Mesendoderm (in vitro differentiated cells): ENCODE data around the gene ZBTB22.
"Not testable (repeated sequence)": the region's sequence is repeated elsewhere in the genome, so short reads cannot be mapped to it uniquely, and the experiment has no call there.

Experiments used
- DNase-seq: peaks from one replicate; pipeline ENCODE4 v3.0.0; 2013
- H2AK5ac ChIP-seq: 2 replicates; pipeline ENCODE4 v1.6.1; 2013; ENCODE audit warnings: low read length, inconsistent platforms
- H2BK120ac ChIP-seq: 2 replicates; pipeline ENCODE4 v1.6.1; 2013; ENCODE audit warnings: low read depth, mild to moderate bottlenecking, low read length, moderate library complexity, mixed read lengths
- H2BK15ac ChIP-seq: replicated peaks from 2 replicates; pipeline ENCODE4 v1.6.1; 2013; ENCODE audit warnings: low read depth, mild to moderate bottlenecking, moderate library complexity
- H2BK5ac ChIP-seq: 2 replicates; pipeline ENCODE4 v1.6.1; 2013; ENCODE audit warnings: low read length, inconsistent platforms
- H3K18ac ChIP-seq: 2 replicates; pipeline ENCODE4 v1.6.1; 2013; ENCODE audit warnings: mild to moderate bottlenecking, low read length, mixed read lengths
- H3K23ac ChIP-seq: one replicate; pipeline ENCODE4 v1.6.1; 2013; ENCODE audit warnings: low read length
- H3K27ac ChIP-seq: 2 replicates; pipeline ENCODE4 v1.5.1; 2013; ENCODE audit warnings: low read depth, mild to moderate bottlenecking, inconsistent platforms, low read length, moderate library complexity
- H3K27me3 ChIP-seq: 2 replicates; pipeline ENCODE4 v1.6.1; 2013; ENCODE audit warnings: low read length, control low read depth, mild to moderate bottlenecking, inconsistent platforms; ENCODE audit not compliant: insufficient read depth, poor library complexity
- H3K36me3 ChIP-seq: 2 replicates; pipeline ENCODE4 v1.6.1; 2013; ENCODE audit warnings: low read length, inconsistent platforms; ENCODE audit not compliant: control insufficient read depth, insufficient read depth
- H3K4ac ChIP-seq: one replicate; pipeline ENCODE4 v1.6.1; 2013; ENCODE audit warnings: low read depth, mild to moderate bottlenecking, low read length, moderate library complexity
- H3K4me1 ChIP-seq: 2 replicates; pipeline ENCODE4 v1.6.1; 2013; ENCODE audit warnings: low read depth, low read length, inconsistent platforms; ENCODE audit not compliant: control insufficient read depth
- H3K4me2 ChIP-seq: 2 replicates; pipeline ENCODE4 v1.6.1; 2013; ENCODE audit warnings: low read length
- H3K4me3 ChIP-seq: 2 replicates; pipeline ENCODE4 v1.5.1; 2013; ENCODE audit warnings: mild to moderate bottlenecking, low read length
- H3K56ac ChIP-seq: one replicate; pipeline ENCODE4 v1.6.1; 2013; ENCODE audit warnings: low read length
- H3K79me1 ChIP-seq: 2 replicates; pipeline ENCODE4 v1.6.1; 2013; ENCODE audit warnings: low read length, inconsistent platforms
- H3K79me2 ChIP-seq: 2 replicates; pipeline ENCODE4 v1.6.1; 2013; ENCODE audit warnings: mild to moderate bottlenecking, low read length; ENCODE audit not compliant: control insufficient read depth, insufficient read depth
- H3K9ac ChIP-seq: 2 replicates; pipeline ENCODE4 v1.6.1; 2013; ENCODE audit warnings: low read length, inconsistent platforms
- H4K5ac ChIP-seq: one replicate; pipeline ENCODE4 v1.6.1; 2013; ENCODE audit warnings: low read length
- H4K8ac ChIP-seq: one replicate; pipeline ENCODE4 v1.6.1; 2013; ENCODE audit warnings: low read depth, mild to moderate bottlenecking, control low read depth, low read length, moderate library complexity
- WGBS: extraction: QIAGEN DNeasy Blood & Tissue Kit; methylation state at CpG from one replicate; pipeline ENCODE4 v1.1.7; 2013; ENCODE audit warnings: low lambda C conversion rate, missing lambda C conversion rate; ENCODE audit not compliant: insufficient coverage; ENCODE audit errors: extremely low coverage; 5-methylcytosine and 5-hydroxymethylcytosine counted together

Gene ZBTB22

DNA sequence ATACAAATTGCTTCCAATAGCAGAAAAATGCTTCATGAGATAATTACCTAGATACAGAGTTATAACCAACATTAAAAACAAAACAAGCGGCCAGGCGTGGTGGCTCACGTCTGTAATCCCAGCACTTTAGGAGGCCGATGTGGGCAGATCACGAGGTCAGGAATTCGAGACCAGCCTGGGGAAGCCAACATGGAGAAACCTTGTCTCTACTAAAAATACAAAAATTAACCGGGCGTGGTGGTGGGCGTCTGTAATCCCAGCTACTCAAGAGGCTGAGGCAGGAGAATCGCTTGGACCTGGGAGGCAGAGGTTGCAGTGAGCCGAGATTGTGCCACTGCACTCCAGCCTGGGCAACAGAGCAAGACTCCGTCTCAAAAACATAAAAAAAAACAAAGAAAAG is 45.9 kb upstream of the ZBTB22 start:
- not testable (repeated sequence) for H3K23ac ChIP-seq, H3K79me1 ChIP-seq, H3K79me2 ChIP-seq, H4K8ac ChIP-seq, H2AK5ac ChIP-seq, H3K4me2 ChIP-seq, H3K27ac ChIP-seq, H3K9ac ChIP-seq, H3K56ac ChIP-seq, DNase-seq, H3K27me3 ChIP-seq, H3K36me3 ChIP-seq, H2BK15ac ChIP-seq, H3K4me1 ChIP-seq, H3K4me3 ChIP-seq, H4K5ac ChIP-seq, H2BK120ac ChIP-seq, H2BK5ac ChIP-seq, H3K18ac ChIP-seq, H3K4ac ChIP-seq
- WGBS, result no CpG with 5 or more reads among the region's 12 CpGs

DNA sequence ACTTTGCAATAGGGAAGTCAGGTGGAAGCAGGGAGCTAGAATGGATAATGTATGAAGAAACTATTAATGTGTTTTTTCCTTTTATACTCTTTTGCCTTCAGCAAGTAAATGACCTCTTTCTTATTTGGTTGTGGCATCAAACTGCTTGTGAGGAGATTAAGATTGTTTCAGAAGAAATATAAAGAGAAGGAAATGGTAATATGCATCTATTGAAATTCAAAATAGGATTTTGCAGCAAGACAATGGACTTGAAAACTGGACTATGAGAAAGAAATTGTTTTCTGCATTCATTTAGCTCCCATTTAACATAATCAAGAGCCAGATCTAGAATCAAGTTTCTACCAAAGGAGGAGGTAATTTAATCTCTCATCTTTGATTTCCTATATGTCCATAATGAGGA is 41.8 kb upstream of the ZBTB22 start:
- no peaks in the 10 kb centered on the region for H3K27me3 ChIP-seq
- H3K9ac ChIP-seq, result no peak overlapping the region
- no peak overlapping the region for H3K4me3 ChIP-seq
- H3K36me3 ChIP-seq, result no peaks in the 10 kb centered on the region
- no peak overlapping the region for H3K4me2 ChIP-seq
- H4K8ac ChIP-seq, result no peak overlapping the region
- no peaks in the 10 kb centered on the region for H3K4me1 ChIP-seq
- H3K23ac ChIP-seq, result no peak overlapping the region
- no peak overlapping the region for H3K4ac ChIP-seq
- no peak overlapping the region for H3K56ac ChIP-seq
- H4K5ac ChIP-seq, result no peak overlapping the region
- no peak overlapping the region for H3K18ac ChIP-seq
- no peak overlapping the region for H2BK5ac ChIP-seq
- H3K27ac ChIP-seq, result no peak overlapping the region
- H2BK15ac ChIP-seq, result no peak overlapping the region
- no peak overlapping the region for H2AK5ac ChIP-seq
- no peak overlapping the region for H2BK120ac ChIP-seq
- no peaks in the 10 kb centered on the region for H3K79me2 ChIP-seq
- DNase-seq, result no peak
- H3K79me1 ChIP-seq, result no peaks in the 10 kb centered on the region

DNA sequence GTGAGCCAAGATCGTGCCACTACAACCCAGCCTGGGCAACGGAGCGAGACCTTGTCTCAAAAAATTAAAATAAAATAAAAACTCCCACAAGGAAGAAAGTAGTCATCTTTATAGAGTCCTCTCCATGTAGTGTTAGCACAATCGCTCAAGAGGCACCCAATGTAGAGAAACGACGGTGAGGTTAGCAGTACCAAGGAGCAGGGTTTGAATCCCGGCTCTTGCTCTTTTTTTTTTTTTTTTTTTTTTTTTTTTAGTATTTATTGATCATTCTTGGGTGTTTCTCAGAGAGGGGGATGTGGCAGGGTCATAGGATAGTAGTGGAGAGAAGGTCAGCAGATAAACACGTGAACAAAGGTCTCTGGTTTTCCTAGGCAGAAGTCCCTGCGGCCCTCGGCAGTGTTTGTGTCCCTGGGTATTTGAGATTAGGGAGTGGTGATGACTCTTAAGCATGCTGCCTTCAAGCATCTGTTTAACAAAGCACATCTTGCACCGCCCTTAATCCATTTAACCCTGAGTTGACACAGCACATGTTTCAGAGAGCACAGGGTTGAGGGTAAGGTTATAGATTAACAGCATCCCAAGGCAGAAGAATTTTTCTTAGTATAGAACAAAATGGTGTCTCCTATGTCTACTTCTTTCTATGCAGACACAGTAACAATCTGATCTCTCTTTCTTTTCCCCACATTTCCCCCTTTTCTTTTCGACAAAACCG is 39.8 kb upstream of the ZBTB22 start:
- H3K4me2 ChIP-seq, H4K8ac ChIP-seq, H3K27ac ChIP-seq, H3K27me3 ChIP-seq, H3K56ac ChIP-seq, H2BK15ac ChIP-seq, H3K36me3 ChIP-seq, H3K23ac ChIP-seq, H3K9ac ChIP-seq, H3K18ac ChIP-seq, H3K4me3 ChIP-seq, H3K4ac ChIP-seq, H2BK120ac ChIP-seq, DNase-seq, H2BK5ac ChIP-seq, H4K5ac ChIP-seq, H3K79me1 ChIP-seq, H3K79me2 ChIP-seq, H2AK5ac ChIP-seq, H3K4me1 ChIP-seq: not testable (repeated sequence)
- WGBS, result no CpG with 5 or more reads among the region's 13 CpGs

DNA sequence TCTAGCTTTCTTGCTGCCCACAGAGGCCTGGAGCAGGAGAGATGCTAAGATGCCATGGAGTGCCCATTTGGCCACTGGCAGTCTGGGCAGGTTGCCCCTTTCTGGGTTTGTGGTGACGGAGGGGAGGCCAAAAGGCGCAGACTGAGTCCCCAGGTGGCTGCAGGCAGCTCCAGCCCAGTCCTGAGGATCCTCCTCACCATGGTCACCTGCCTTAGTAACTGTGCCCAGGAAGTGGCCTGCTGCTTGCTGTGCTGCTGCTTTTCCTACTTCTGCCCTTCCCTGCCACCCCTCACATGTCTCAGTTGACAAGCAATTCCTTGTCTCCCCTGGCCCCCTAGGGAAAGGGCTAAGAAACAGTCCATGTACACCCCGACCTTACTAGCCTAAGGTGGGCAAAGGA is 38.8 kb upstream of the ZBTB22 start:
- H3K27ac ChIP-seq, result no peak overlapping the region
- no peaks in the 10 kb centered on the region for H3K27me3 ChIP-seq
- H3K18ac ChIP-seq, result no peak overlapping the region
- no peak overlapping the region for H3K4ac ChIP-seq
- no peak overlapping the region for H2AK5ac ChIP-seq
- H3K56ac ChIP-seq, result no peak overlapping the region
- no peaks in the 10 kb centered on the region for H3K79me2 ChIP-seq
- H3K4me2 ChIP-seq, result no peak overlapping the region
- H4K5ac ChIP-seq, result no peak overlapping the region
- no peak overlapping the region for H4K8ac ChIP-seq
- no CpG with 5 or more reads among the region's 3 CpGs for WGBS
- no peaks in the 10 kb centered on the region for H3K79me1 ChIP-seq
- no peaks in the 10 kb centered on the region for H3K36me3 ChIP-seq
- no peak overlapping the region for H2BK15ac ChIP-seq
- DNase-seq, result no peak
- no peak overlapping the region for H3K4me3 ChIP-seq
- H3K4me1 ChIP-seq, result no peaks in the 10 kb centered on the region
- H3K9ac ChIP-seq, result no peak overlapping the region
- no peak overlapping the region for H2BK120ac ChIP-seq
- no peak overlapping the region for H2BK5ac ChIP-seq
- H3K23ac ChIP-seq, result no peak overlapping the region

DNA sequence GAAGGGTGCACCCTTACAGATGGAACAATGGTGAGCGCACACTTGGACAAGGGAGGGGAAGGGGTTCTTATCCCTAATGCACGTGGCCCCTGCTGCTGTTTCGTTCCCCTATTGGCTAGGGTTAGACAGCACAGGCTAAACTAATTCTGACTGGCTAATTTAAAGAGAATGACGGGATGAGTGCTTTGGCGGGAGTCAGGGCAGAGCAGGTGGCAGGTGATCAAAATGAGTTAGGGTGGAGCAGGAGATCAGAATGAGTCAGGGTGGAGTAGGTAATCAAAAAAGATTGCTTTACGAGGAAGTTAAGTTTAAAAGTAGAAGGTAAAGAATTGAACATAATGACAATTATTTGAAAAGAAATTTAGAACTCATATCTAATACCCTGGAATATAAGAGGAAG is 38.3 kb upstream of the ZBTB22 start:
- DNase-seq, H3K4me3 ChIP-seq, H3K36me3 ChIP-seq, H3K4me2 ChIP-seq, H3K27ac ChIP-seq, H3K23ac ChIP-seq, H3K56ac ChIP-seq, H3K4ac ChIP-seq, H2AK5ac ChIP-seq, H2BK120ac ChIP-seq, H3K27me3 ChIP-seq, H3K79me2 ChIP-seq, H4K5ac ChIP-seq, H2BK15ac ChIP-seq, H3K9ac ChIP-seq, H4K8ac ChIP-seq, H3K18ac ChIP-seq, H3K4me1 ChIP-seq, H3K79me1 ChIP-seq, H2BK5ac ChIP-seq: not testable (repeated sequence)
- WGBS, result no CpG with 5 or more reads among the region's 6 CpGs

DNA sequence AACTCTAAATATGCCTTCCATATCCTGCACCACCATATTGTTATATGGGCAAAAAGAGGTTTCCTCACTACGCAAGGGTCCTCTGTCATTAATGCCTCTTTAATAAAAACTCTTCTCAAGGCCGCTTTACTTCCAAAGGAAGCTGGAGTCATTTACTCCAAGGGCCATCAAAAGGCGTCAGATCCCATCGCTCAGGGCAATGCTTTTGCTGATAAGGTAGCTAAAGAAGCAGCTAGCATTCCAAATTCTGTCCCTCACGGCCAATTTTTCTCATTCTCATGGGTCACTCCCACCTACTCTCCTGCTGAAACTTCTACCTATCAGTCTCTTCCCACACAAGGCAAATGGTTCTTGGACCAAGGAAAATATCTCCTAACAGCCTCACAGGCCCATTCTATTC is 30.3 kb upstream of the ZBTB22 start:
- DNase-seq, result no peak
- Histone ChIP-seq H3K23ac (no peak overlapping the region), H3K4me2 (no peak overlapping the region), H3K36me3 (no peaks in the 10 kb centered on the region), H3K27ac (no peak overlapping the region), H3K27me3 (no peaks in the 10 kb centered on the region), H3K56ac (no peak overlapping the region), H3K79me2 (no peaks in the 10 kb centered on the region), H3K9ac (no peak overlapping the region), H3K18ac (no peak overlapping the region), H4K5ac (no peak overlapping the region), H3K4me3 (no peak overlapping the region), H2AK5ac (no peak overlapping the region), H3K4ac (no peak overlapping the region), H2BK120ac (no peak overlapping the region), H3K79me1 (no peaks in the 10 kb centered on the region), H3K4me1 (no peaks in the 10 kb centered on the region), H4K8ac (no peak overlapping the region), H2BK15ac (no peak overlapping the region), H2BK5ac (no peak overlapping the region)
- no CpG with 5 or more reads among the region's 5 CpGs for WGBS
